Right atrium auricular region (tissue), 2 donors: ENCODE measurements around the gene BCL2. TPM values are rescaled to one million over a fixed set of nuclear protein-coding genes. Genes with fewer than 3 reads are reported as not detected.

Experiments used
- DNase-seq: peaks from one replicate; pipeline ENCODE4 v3.0.0-alpha.2; 2019; ENCODE audit warnings: low spot score
- H3K27ac ChIP-seq, 2 donors: fragments of 200-600 bp; sonication (generic); 1 replicate in 1 of 2; 2 replicates in 1 of 2; pipeline ENCODE4 v1.5.1; 2016 to 2019
- H3K27me3 ChIP-seq, 2 donors: fragments of 200-600 bp; sonication (generic); one replicate each; pipeline versions ENCODE4 v1.5.1 to v1.6.0; 2017 to 2019
- H3K36me3 ChIP-seq: fragments of 200-600 bp; sonication (generic); one replicate; pipeline ENCODE4 v1.5.1; 2016
- H3K4me1 ChIP-seq, 2 donors: fragments of 200-600 bp; sonication (generic); one replicate each; pipeline versions ENCODE4 v1.5.1 to v1.6.0; 2017 to 2019
- H3K4me3 ChIP-seq, 2 donors: fragments of 200-600 bp; sonication (generic); 1 replicate in 1 of 2; 2 replicates in 1 of 2; pipeline ENCODE4 v1.5.1; 2017 to 2019; ENCODE audit warnings: mild to moderate bottlenecking in 1 of 2, moderate library complexity in 1 of 2
- H3K9me3 ChIP-seq, 2 donors: fragments of 200-600 bp; sonication (generic); one replicate each; pipeline ENCODE4 v1.5.1; 2019
- total RNA-seq, 2 donors: library from RNA; depleted of rRNA; stranded (reverse); fragments of >200 nt; gene quantifications; one replicate each; pipeline ENCODE4 v1.1.0, GENCODE V29; 2016
- TF ChIP-seq, protein P1 (sequence below), 2 donors: fragments of 200-600 bp; sonication (generic); IDR thresholded peaks; one replicate each; pipeline ENCODE4 v1.5.1; 2019; ENCODE audit warnings: antibody characterized with exemption in 2 of 2

BCL2 gene
- total RNA-seq: 1 to 10 TPM; 6.5 to 8.0 TPM

DNA sequence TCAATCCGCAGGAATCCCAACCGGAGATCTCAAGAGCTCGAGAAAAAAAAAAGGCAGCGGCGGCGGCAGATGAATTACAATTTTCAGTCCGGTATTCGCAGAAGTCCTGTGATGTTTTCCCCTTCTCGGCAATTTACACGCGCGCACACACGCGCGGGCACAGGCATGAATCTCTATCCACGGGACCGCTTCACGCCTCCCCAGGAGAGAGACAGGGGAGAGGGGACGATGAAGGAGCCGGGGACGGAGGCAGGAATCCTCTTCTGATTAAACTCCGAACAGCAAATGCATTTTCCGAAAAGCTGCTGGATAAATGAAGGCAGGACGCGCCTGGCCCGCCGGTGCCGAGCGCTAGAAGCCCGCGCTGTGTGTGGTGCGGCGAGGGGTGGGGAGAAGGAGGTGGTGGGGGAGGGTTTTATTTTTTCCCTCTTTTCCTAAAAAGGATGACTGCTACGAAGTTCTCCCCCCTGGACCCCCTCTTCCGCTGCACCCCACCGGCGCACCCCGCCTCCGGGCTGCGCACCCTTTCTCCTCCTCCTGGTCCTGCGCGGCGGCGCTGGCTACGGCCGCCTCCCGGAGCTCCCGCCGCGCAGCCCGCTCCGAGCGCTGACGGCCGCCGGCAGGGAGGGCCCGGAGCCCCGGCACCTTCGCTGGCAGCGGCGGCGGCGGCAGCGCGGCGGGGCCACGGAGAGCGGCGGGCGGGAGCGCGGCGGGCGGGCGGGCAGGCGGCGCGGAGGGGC lies at the start of gene BCL2:
TSS of gene BCL2 (minus strand) at position 387 of the 740 bp plus-strand sequence.
- TF ChIP-seq, protein P1, sequence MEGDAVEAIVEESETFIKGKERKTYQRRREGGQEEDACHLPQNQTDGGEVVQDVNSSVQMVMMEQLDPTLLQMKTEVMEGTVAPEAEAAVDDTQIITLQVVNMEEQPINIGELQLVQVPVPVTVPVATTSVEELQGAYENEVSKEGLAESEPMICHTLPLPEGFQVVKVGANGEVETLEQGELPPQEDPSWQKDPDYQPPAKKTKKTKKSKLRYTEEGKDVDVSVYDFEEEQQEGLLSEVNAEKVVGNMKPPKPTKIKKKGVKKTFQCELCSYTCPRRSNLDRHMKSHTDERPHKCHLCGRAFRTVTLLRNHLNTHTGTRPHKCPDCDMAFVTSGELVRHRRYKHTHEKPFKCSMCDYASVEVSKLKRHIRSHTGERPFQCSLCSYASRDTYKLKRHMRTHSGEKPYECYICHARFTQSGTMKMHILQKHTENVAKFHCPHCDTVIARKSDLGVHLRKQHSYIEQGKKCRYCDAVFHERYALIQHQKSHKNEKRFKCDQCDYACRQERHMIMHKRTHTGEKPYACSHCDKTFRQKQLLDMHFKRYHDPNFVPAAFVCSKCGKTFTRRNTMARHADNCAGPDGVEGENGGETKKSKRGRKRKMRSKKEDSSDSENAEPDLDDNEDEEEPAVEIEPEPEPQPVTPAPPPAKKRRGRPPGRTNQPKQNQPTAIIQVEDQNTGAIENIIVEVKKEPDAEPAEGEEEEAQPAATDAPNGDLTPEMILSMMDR (IDR thresholded peaks at IDR 0.05): no peak
- Histone ChIP-seq H3K36me3 (no peaks in the 10 kb centered on the region), H3K4me3 (peak within 1 kb of the TSS; percentile 74 to 75), H3K4me1 (peaks cover 0 to 40% of the 10 kb centered on the region in 2 donors), H3K9me3 (no peaks in the 10 kb centered on the region), H3K27me3 (no peaks in the 10 kb centered on the region), H3K27ac (peak within 1 kb of the TSS; percentile 89)
- no peak for DNase-seq

DNA sequence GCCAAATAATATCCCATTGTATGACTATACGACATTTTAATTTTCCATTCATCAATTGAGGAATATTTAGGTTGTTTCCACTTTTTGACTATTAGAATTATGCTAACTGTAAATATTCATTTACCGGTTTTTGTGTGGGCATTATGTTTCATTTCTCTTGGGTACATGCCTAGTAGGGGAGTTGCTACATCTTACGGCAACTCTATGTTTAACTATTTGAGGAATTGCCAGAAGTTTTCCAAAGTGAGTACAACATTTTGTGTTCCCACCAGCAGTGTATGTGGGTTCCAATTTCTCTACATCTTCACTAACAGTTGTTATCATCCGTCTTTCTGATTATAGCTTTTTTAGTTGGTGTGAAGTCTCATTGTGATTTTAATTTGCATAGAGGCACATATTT lies 49.0 kb upstream of the BCL2 start:
- no peak for DNase-seq
- Histone ChIP-seq H3K4me3 (no peak overlapping the region), H3K27ac (no peak overlapping the region), H3K9me3 (no peaks in the 10 kb centered on the region), H3K36me3 (no peaks in the 10 kb centered on the region), H3K27me3 (no peaks in the 10 kb centered on the region), H3K4me1 (peaks cover 0 to 24% of the 10 kb centered on the region in 2 donors)
- TF ChIP-seq, protein P1 (IDR thresholded peaks at IDR 0.05): no peak

DNA sequence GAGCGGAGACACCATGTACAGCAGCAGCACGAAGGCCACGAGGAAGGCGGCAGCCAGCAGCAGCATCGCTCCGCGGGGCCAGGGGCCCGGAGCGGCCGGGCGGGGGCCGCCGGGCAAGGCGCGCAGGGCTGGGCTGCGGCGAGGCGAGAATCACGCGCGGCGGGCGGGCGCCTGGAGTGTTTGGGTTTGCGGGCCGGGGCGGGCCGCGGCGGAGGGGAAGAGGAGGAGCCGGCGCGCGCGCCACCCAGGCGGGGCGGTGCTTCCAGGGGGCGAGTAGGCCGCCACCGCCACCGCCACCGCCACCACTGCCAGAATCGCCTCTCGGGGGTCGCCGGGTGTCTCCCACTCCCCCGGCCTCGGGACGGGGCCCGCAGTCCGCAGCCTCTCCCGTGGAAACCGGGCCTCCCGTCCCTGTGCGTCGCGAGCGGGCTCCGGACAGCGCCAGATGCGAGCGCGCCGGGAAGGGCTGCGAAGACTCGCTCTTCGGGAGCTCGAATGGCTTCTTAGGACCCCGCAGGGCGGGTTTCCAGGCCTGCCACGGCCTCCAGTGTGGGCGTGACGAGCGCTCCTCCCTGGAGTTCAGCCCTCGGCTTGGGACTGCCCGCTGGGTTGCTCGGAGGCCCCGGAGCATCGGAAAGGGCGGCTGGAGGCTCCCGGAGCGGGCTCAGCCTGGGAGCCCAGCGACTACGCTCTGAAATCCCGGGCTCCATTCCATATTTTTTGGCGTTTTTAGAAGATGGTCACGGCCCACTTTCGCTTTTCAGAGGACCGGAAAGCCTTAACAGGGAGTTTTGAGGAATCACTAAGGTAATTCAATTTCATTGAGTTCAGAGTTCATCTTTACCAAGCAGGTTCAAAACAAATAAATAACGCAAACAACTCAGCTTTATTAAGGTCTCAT lies 47.7 kb upstream of the BCL2 start, which contains the start of gene KDSR:
TSS of gene KDSR (minus strand) at position 154 of the 901 bp plus-strand sequence. CDS start at position 66, 88 bp downstream.
- peak within 1 kb of the TSS; percentile 97 to 100 for H3K27ac ChIP-seq
- peak within 1 kb of the TSS; percentile 93 to 94 for H3K4me3 ChIP-seq
- TF ChIP-seq, protein P1 (IDR thresholded peaks at IDR 0.05): no peak
- peaks cover 0 to 24% of the 10 kb centered on the region in 2 donors for H3K4me1 ChIP-seq
- H3K27me3 ChIP-seq: no peaks in the 10 kb centered on the region
- H3K9me3 ChIP-seq: no peaks in the 10 kb centered on the region
- peaks cover 4% of the 10 kb centered on the region for H3K36me3 ChIP-seq
- DNase-seq: peak; percentile 92

DNA sequence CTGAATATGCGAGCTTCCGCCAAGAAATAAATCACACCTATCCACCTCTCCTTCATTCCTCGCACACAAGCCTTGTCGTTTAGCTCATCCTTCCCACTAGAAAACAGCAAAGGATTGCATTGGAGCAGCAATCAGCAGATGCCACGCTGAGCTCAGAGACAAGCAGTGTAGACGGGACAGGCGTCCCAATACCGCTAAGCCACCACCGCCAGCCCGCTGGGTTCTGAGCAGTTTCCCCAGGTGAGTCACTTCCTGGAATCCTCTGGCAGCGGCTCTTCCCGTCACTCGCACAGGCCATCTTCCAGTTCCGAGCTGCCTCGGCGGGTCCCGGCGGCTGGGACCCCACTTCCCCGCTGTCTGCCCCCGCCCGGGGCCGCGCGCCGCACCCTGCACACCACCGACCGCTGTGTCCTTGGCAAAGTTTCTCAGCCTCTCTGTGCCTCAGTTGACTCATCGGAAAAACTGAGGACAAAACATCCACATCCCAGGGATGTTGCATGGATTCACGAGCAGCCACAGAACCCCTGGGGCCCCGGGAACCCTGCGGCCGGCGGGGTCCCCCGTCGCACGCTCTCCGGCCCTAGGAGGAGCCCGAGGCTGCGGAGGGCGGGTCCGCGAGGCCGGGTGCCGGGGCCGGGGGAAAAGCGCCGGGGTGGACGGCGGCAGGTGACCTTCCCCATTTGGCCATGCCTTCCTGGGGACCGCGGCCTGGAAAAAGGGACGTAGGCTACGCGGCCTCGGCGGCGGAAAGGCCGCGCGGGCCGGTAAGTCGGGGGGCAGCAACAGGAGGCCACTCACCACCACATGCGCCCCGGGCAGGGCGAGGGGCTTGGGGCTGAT lies 46.9 kb upstream of the BCL2 start:
- H3K27me3 ChIP-seq: no peaks in the 10 kb centered on the region
- H3K27ac ChIP-seq: peak overlapping the region; percentile 97 to 100
- no peaks in the 10 kb centered on the region for H3K9me3 ChIP-seq
- peaks cover 0 to 24% of the 10 kb centered on the region in 2 donors for H3K4me1 ChIP-seq
- TF ChIP-seq, protein P1 (IDR thresholded peaks at IDR 0.05): no peak
- DNase-seq: peak; percentile 70
- peaks cover 12% of the 10 kb centered on the region for H3K36me3 ChIP-seq
- peak overlapping the region; percentile 93 to 94 for H3K4me3 ChIP-seq

DNA sequence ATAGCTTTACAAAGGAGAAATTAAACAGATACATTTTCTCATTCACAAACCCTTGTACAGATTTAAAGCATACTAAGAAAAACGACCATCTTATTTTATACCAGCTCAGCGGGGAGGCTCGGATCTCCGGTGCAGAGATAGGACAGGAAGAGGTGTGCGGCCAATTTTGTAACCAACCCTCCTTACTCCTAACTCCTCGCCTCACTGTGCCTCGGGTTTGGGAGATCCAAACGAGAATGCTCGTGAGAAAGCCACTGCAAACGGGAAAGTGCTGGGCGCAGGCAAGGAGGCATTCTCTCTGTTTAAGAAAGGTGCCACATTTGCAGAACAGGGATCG lies 46.3 kb upstream of the BCL2 start:
- Histone ChIP-seq H3K36me3 (peaks cover 17% of the 10 kb centered on the region), H3K27ac (peak overlapping the region; percentile 97 to 100), H3K4me3 (peak overlapping the region; percentile 93 to 94), H3K27me3 (no peaks in the 10 kb centered on the region), H3K9me3 (no peaks in the 10 kb centered on the region), H3K4me1 (peaks cover 0 to 24% of the 10 kb centered on the region in 2 donors)
- TF ChIP-seq, protein P1 (IDR thresholded peaks at IDR 0.05): no peak
- DNase-seq: no peak
